Measurements from ENCODE around the gene POC1A. TPM values are rescaled to one million over a fixed set of nuclear protein-coding genes. Genes with fewer than 3 reads are reported as not detected.

The POC1A gene
- polyA plus RNA-seq, 2 donors: 1.7 to 5.2 TPM

DNA sequence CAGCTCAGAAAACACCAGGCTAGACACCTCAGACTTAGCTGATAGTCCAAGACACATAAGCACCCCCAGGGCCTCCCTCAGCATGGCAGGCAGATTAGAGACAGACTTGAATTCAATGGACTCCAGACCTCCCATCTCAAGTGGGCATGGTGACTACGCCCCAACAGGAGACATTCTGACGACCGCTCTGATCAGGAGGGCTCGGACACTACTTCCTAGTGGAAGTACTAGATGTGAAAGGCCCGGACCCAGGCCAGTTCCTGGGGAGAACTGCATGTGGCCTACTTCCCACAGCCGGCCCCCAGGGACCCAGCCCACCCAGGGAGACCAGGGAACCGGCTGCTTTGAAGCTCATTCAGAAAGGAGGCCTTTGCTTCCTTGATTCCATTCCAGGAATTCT lies 16.9 kb downstream of the POC1A start:
- no peaks in the 10 kb centered on the region for H3K9me3 ChIP-seq (ENCODE audit: control insufficient read depth in 2 of 2, insufficient read depth in 1 of 2, low read depth in 1 of 2, low read length in 1 of 2)
- no peak overlapping the region for H3K4me3 ChIP-seq (ENCODE audit: low read depth in 1 of 2, low read length in 2 of 2)
- no peaks in the 10 kb centered on the region for H3K4me1 ChIP-seq (ENCODE audit: control insufficient read depth in 2 of 2, insufficient read depth in 2 of 2, low read length in 1 of 2)
- no peaks in the 10 kb centered on the region for H3K36me3 ChIP-seq (ENCODE audit: control insufficient read depth in 2 of 2, insufficient read depth in 2 of 2, low read length in 1 of 2)
- no peak overlapping the region for H3K27ac ChIP-seq (ENCODE audit: low read depth in 2 of 2, low read length in 1 of 2)
- WGBS, 2 donors: 85 to 89% methylated on average over 7 of the region's 7 CpGs
- no peaks in the 10 kb centered on the region for H3K27me3 ChIP-seq (ENCODE audit: control insufficient read depth in 1 of 2, insufficient read depth in 2 of 2, low read length in 2 of 2)

DNA sequence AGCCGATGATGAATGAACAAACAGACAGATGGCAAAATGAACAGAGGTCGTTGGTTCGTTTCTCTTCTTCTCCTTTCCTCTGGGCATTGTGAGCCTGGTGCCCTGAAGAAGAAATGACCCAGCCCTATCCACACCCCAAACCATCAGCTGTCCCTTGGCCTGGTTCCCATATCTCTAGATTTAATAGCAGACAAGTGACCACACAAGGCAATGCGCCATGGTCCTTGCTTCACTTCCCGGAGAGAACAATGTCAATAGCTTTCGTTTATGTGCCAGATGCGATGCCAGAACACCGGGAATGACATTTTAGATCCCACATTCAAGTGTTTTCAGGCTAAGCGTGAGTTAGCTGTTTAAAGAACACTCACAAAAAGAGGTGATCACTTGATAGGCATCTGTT lies 17.7 kb downstream of the POC1A start:
- no peaks in the 10 kb centered on the region for H3K36me3 ChIP-seq (ENCODE audit: control insufficient read depth in 2 of 2, insufficient read depth in 2 of 2, low read length in 1 of 2)
- 74 to 81% methylated on average over 9 of the region's 9 CpGs for WGBS, 2 donors
- H3K27me3 ChIP-seq (ENCODE audit: control insufficient read depth in 1 of 2, insufficient read depth in 2 of 2, low read length in 2 of 2): no peaks in the 10 kb centered on the region
- H3K9me3 ChIP-seq (ENCODE audit: control insufficient read depth in 2 of 2, insufficient read depth in 1 of 2, low read depth in 1 of 2, low read length in 1 of 2): no peaks in the 10 kb centered on the region
- H3K27ac ChIP-seq (ENCODE audit: low read depth in 2 of 2, low read length in 1 of 2): no peak overlapping the region
- no peak overlapping the region for H3K4me3 ChIP-seq (ENCODE audit: low read depth in 1 of 2, low read length in 2 of 2)
- H3K4me1 ChIP-seq (ENCODE audit: control insufficient read depth in 2 of 2, insufficient read depth in 2 of 2, low read length in 1 of 2): no peaks in the 10 kb centered on the region

DNA sequence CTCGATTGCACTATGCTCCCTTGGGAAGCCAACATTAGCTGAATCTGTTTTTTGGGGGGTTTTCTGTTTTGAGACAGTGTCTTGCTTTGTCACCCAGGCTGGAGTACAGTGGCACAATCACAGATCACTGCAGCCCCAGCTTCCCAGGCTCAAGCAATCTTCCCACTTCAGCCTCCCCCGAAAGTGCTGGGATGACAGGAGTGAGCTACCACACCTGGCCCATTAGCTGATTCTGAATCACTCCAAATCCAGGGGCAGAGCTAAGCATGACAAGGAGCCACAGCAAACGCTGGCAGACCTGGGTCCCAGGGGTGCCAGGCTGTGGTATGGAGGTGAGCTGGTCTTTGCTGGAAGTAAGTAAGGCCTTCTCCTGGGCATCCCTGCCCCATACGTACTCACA lies 18.9 kb downstream of the POC1A start:
- H3K27ac ChIP-seq (ENCODE audit: low read depth in 2 of 2, low read length in 1 of 2): no peak overlapping the region
- H3K4me3 ChIP-seq (ENCODE audit: low read depth in 1 of 2, low read length in 2 of 2): no peak overlapping the region
- no peaks in the 10 kb centered on the region for H3K36me3 ChIP-seq (ENCODE audit: control insufficient read depth in 2 of 2, insufficient read depth in 2 of 2, low read length in 1 of 2)
- H3K4me1 ChIP-seq (ENCODE audit: control insufficient read depth in 2 of 2, insufficient read depth in 2 of 2, low read length in 1 of 2): no peaks in the 10 kb centered on the region
- H3K27me3 ChIP-seq (ENCODE audit: control insufficient read depth in 1 of 2, insufficient read depth in 2 of 2, low read length in 2 of 2): no peaks in the 10 kb centered on the region
- H3K9me3 ChIP-seq (ENCODE audit: control insufficient read depth in 2 of 2, insufficient read depth in 1 of 2, low read depth in 1 of 2, low read length in 1 of 2): no peaks in the 10 kb centered on the region
- 88 to 93% methylated on average over 4 of the region's 4 CpGs for WGBS, 2 donors

- no peak overlapping the region for H3K4me3 ChIP-seq (ENCODE audit: low read depth in 1 of 2, low read length in 2 of 2)
- H3K27me3 ChIP-seq (ENCODE audit: control insufficient read depth in 1 of 2, insufficient read depth in 2 of 2, low read length in 2 of 2): no peaks in the 10 kb centered on the region
- H3K36me3 ChIP-seq (ENCODE audit: control insufficient read depth in 2 of 2, insufficient read depth in 2 of 2, low read length in 1 of 2): no peaks in the 10 kb centered on the region
- 80 to 81% methylated on average over 3 of the region's 3 CpGs for WGBS, 2 donors
- no peaks in the 10 kb centered on the region for H3K9me3 ChIP-seq (ENCODE audit: control insufficient read depth in 2 of 2, insufficient read depth in 1 of 2, low read depth in 1 of 2, low read length in 1 of 2)
- no peak overlapping the region for H3K27ac ChIP-seq (ENCODE audit: low read depth in 2 of 2, low read length in 1 of 2)
- no peaks in the 10 kb centered on the region for H3K4me1 ChIP-seq (ENCODE audit: control insufficient read depth in 2 of 2, insufficient read depth in 2 of 2, low read length in 1 of 2)
Measured at GRCh38 chr3:52134761-52135160, 19.5 kb downstream of the POC1A start.

DNA sequence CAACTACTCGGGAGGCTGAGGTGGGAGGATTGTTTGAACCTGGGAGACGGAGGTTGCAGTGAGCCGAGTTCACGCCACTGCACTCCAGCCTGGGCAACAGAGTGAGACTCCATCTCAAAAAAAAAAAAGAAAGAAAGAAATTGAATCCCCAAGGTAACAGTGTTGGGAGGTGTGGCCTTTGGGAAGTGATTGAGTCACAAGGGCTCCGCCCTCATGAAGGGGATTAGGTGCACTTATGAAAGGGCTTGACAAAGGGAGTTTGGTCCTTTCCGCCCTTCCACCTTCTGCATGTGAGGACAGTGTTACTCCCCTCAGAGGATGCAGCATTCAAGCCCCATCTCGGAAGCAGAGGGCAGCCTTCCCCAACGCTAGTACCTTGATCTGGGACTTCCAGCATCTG lies 21.3 kb downstream of the POC1A start:
- Histone ChIP-seq H3K27ac (ENCODE audit: low read depth in 2 of 2, low read length in 1 of 2) (no peak overlapping the region), H3K4me3 (ENCODE audit: low read depth in 1 of 2, low read length in 2 of 2) (no peak overlapping the region), H3K9me3 (ENCODE audit: control insufficient read depth in 2 of 2, insufficient read depth in 1 of 2, low read depth in 1 of 2, low read length in 1 of 2) (no peaks in the 10 kb centered on the region), H3K27me3 (ENCODE audit: control insufficient read depth in 1 of 2, insufficient read depth in 2 of 2, low read length in 2 of 2) (no peaks in the 10 kb centered on the region), H3K36me3 (ENCODE audit: control insufficient read depth in 2 of 2, insufficient read depth in 2 of 2, low read length in 1 of 2) (no peaks in the 10 kb centered on the region), H3K4me1 (ENCODE audit: control insufficient read depth in 2 of 2, insufficient read depth in 2 of 2, low read length in 1 of 2) (no peaks in the 10 kb centered on the region)
- 89 to 90% methylated on average over 8 of the region's 8 CpGs for WGBS, 2 donors

DNA sequence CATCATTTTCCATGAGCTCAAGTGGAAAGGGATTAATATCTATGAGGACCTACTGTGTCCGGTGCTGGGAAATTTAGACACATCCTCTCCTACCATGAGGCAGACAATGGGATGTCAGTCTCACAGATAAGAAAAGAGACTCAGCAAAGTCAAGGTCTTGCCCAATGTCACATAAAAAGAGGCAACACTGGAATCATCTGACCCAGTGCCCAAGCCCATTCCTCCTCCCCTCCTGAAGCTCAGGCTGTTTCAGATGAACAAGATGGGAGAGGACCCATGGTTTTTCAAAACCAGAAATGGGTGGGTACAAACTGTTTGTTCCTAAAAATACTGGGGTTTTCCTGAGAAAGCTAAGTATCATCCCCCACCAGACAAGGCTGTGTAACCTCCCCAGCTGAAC lies 22.2 kb downstream of the POC1A start:
- no peaks in the 10 kb centered on the region for H3K4me1 ChIP-seq (ENCODE audit: control insufficient read depth in 2 of 2, insufficient read depth in 2 of 2, low read length in 1 of 2)
- 93 to 96% methylated on average over 1 of the region's 1 CpG for WGBS, 2 donors
- H3K4me3 ChIP-seq (ENCODE audit: low read depth in 1 of 2, low read length in 2 of 2): no peak overlapping the region
- H3K9me3 ChIP-seq (ENCODE audit: control insufficient read depth in 2 of 2, insufficient read depth in 1 of 2, low read depth in 1 of 2, low read length in 1 of 2): no peaks in the 10 kb centered on the region
- no peak overlapping the region for H3K27ac ChIP-seq (ENCODE audit: low read depth in 2 of 2, low read length in 1 of 2)
- H3K36me3 ChIP-seq (ENCODE audit: control insufficient read depth in 2 of 2, insufficient read depth in 2 of 2, low read length in 1 of 2): no peaks in the 10 kb centered on the region
- H3K27me3 ChIP-seq (ENCODE audit: control insufficient read depth in 1 of 2, insufficient read depth in 2 of 2, low read length in 2 of 2): no peaks in the 10 kb centered on the region

DNA sequence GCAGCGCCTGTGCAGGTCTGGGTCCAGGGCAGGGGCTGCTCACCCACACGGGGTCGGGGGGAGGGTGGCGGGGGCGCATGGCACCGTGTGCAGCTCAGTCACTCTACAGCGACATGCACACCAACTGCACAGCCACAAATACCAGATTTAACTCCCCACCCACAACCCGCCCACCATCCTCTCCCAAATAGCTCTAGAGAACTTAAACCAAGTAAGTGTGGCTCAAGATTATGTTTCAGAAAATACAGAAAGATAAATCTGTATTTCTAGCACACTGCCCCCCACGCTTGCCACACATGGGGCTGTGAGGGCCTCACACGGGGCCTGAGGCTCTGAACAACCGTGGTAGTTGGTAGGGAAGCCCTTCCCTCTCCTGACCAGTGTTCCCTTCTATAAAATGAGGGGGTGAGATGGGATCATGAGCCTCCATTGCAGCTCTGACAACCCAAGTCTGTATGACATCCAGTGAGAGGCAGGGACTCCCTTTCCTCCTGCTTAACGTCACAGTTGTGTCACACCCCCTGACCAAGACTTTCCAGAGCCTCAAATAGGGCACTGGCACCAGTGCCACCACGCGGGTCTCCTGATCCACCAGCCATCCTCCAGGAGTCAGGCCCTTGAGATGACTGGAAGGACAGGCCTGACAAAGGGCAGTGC lies 23.1 kb downstream of the POC1A start:
- Histone ChIP-seq H3K36me3 (ENCODE audit: control insufficient read depth in 2 of 2, insufficient read depth in 2 of 2, low read length in 1 of 2) (no peaks in the 10 kb centered on the region), H3K27ac (ENCODE audit: low read depth in 2 of 2, low read length in 1 of 2) (no peak overlapping the region), H3K9me3 (ENCODE audit: control insufficient read depth in 2 of 2, insufficient read depth in 1 of 2, low read depth in 1 of 2, low read length in 1 of 2) (no peaks in the 10 kb centered on the region), H3K27me3 (ENCODE audit: control insufficient read depth in 1 of 2, insufficient read depth in 2 of 2, low read length in 2 of 2) (no peaks in the 10 kb centered on the region), H3K4me1 (ENCODE audit: control insufficient read depth in 2 of 2, insufficient read depth in 2 of 2, low read length in 1 of 2) (peaks cover 2 to 4% of the 10 kb centered on the region in 2 donors), H3K4me3 (ENCODE audit: low read depth in 1 of 2, low read length in 2 of 2) (no peak overlapping the region)
- 88 to 89% methylated on average over 14 of the region's 14 CpGs for WGBS, 2 donors

DNA sequence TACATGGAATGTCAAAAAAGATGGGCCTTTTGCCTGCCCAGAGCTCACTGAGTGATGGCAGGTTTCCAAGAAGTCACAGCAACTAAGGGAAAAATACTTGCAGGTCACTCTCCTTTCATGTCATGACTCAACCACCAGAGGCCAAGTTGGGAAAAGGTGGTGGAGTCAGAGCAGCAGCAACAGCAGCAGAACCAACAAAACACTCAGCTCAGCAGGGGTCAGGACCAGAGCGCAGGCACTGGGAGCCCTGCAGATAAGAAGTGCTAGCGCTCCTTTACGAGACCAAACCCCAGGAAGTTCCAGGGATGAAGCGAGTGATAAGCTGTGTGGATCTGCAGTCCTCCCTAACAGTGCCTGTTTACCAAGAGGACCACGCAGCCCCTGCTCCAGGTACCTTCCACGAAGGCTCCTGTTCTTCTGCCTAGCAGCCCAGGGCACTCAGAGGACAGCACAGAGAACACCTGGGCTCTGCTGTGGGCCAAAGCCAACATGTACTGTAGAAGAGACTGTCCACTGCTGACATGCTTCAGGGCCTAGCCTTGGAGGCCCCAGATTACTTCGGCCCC lies 26.0 kb downstream of the POC1A start:
- Histone ChIP-seq H3K4me1 (ENCODE audit: control insufficient read depth in 2 of 2, insufficient read depth in 2 of 2, low read length in 1 of 2) (peaks cover 3 to 4% of the 10 kb centered on the region in 2 donors), H3K27me3 (ENCODE audit: control insufficient read depth in 1 of 2, insufficient read depth in 2 of 2, low read length in 2 of 2) (no peaks in the 10 kb centered on the region), H3K27ac (ENCODE audit: low read depth in 2 of 2, low read length in 1 of 2) (no peak overlapping the region), H3K9me3 (ENCODE audit: control insufficient read depth in 2 of 2, insufficient read depth in 1 of 2, low read depth in 1 of 2, low read length in 1 of 2) (no peaks in the 10 kb centered on the region), H3K36me3 (ENCODE audit: control insufficient read depth in 2 of 2, insufficient read depth in 2 of 2, low read length in 1 of 2) (no peaks in the 10 kb centered on the region), H3K4me3 (ENCODE audit: low read depth in 1 of 2, low read length in 2 of 2) (no peak overlapping the region)
- WGBS, 2 donors: 91 to 92% methylated on average over 7 of the region's 7 CpGs

DNA sequence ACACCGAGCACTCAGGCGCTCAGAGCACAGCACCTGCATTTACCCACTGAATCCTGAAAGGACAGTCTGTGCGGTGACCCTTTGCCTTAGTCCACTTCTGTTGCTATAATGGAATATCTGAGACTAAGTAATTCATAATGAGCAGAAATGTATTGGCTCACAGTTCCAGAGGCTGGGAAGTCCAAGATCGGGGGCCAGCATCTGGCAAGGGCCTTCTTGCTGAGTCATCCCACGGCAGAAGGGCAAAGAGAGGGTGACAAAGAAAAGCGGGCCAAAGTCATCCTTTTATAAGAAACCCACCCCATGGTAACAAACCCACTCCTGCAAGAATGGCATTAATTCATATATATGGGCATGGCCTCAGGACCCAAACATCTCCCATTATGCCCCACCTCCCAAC lies 27.7 kb downstream of the POC1A start:
- Histone ChIP-seq H3K27ac (ENCODE audit: low read depth in 2 of 2, low read length in 1 of 2) (no peak overlapping the region), H3K4me3 (ENCODE audit: low read depth in 1 of 2, low read length in 2 of 2) (no peak overlapping the region), H3K4me1 (ENCODE audit: control insufficient read depth in 2 of 2, insufficient read depth in 2 of 2, low read length in 1 of 2) (peaks cover 3 to 4% of the 10 kb centered on the region in 2 donors), H3K36me3 (ENCODE audit: control insufficient read depth in 2 of 2, insufficient read depth in 2 of 2, low read length in 1 of 2) (no peaks in the 10 kb centered on the region), H3K9me3 (ENCODE audit: control insufficient read depth in 2 of 2, insufficient read depth in 1 of 2, low read depth in 1 of 2, low read length in 1 of 2) (no peaks in the 10 kb centered on the region), H3K27me3 (ENCODE audit: control insufficient read depth in 1 of 2, insufficient read depth in 2 of 2, low read length in 2 of 2) (no peaks in the 10 kb centered on the region)
- 78 to 86% methylated on average over 6 of the region's 6 CpGs for WGBS, 2 donors

DNA sequence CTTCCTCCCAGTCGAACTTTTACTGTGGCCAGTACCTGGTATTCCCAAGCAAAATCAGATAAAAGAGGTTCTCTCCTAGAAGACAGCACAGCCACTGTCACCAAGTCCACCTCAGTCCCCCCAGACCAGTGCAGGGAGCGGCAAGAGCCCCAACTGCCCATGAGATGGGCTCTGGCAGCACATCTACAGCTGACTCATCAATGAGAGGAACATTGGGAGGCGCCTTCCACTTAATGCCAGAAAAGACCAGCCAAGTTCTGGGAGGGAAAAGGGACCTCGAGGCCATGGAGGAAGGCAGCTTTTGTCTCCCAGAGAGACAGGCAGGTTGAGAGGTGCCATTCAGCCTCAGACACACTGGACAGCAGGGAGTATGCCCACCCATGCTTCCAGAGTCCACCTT lies 28.2 kb downstream of the POC1A start:
- H3K4me3 ChIP-seq (ENCODE audit: low read depth in 1 of 2, low read length in 2 of 2): no peak overlapping the region
- no peaks in the 10 kb centered on the region for H3K36me3 ChIP-seq (ENCODE audit: control insufficient read depth in 2 of 2, insufficient read depth in 2 of 2, low read length in 1 of 2)
- H3K27ac ChIP-seq (ENCODE audit: low read depth in 2 of 2, low read length in 1 of 2): no peak overlapping the region
- H3K4me1 ChIP-seq (ENCODE audit: control insufficient read depth in 2 of 2, insufficient read depth in 2 of 2, low read length in 1 of 2): peaks cover 3 to 4% of the 10 kb centered on the region in 2 donors
- no peaks in the 10 kb centered on the region for H3K9me3 ChIP-seq (ENCODE audit: control insufficient read depth in 2 of 2, insufficient read depth in 1 of 2, low read depth in 1 of 2, low read length in 1 of 2)
- H3K27me3 ChIP-seq (ENCODE audit: control insufficient read depth in 1 of 2, insufficient read depth in 2 of 2, low read length in 2 of 2): no peaks in the 10 kb centered on the region
- WGBS, 2 donors: 61 to 77% methylated on average over 4 of the region's 4 CpGs
